Sciatic nerve (tissue), 2 donors: ENCODE results near the gene TECTB. TPM values are rescaled to one million over a fixed set of nuclear protein-coding genes. Genes with fewer than 3 reads are reported as not detected.
A peak's percentile ranks its signal among the peaks of the same experiment; 100 is the strongest.
"Not testable (repeated sequence)": the region's sequence is repeated elsewhere in the genome, so short reads cannot be mapped to it uniquely, and the experiment has no call there.

ENCODE experiments used
- ATAC-seq: fragments of 200-7000 bp; cut with Tn5 transposase; one replicate; pipeline ENCODE4 v1.9.1; 2020; ENCODE audit warnings: mild to moderate bottlenecking, moderate library complexity
- DNase-seq: peaks from one replicate; pipeline ENCODE4 v3.0.0-alpha.2; 2020; ENCODE audit warnings: low spot score
- intact Hi-C: fragments of 100-400 bp; cut with DNase I; formaldehyde crosslinking; loops from one replicate; pipeline ENCODE4 v1.14.2; 2022
- total RNA-seq: library from RNA; stranded (reverse); fragmentation: NEBNext Ultra II Directional; extraction: Animal tissue kit (Norgen Biotek cat#: 25700); gene quantifications from one replicate; pipeline ENCODE4 v1.2.1, GENCODE V29; 2021
- donor health status: DM: no; HTN: no; CAD: no.
- donor health status: DM: no; HTN: no; CAD: no.

TECTB gene
- not detected for total RNA-seq

DNA sequence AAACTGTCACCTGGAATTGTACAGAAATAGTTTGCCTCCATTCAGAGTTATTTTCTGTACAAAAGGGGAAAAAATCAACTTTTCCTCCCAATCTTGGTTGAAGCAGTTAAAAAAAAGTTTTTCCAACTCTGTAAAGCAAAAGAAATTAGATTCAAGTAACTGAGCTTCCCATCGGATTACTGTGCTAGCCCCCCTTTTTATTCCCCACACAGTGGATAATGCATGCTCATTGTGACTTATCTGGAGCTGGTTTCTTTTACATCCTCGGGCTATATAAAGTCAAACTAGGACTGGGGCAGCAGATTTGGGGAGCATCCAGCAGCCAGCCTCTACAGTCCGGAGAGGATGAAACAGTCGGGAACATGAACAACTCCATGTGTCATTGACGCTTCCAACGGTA lies at the start of gene TECTB:
TSS of gene TECTB (plus strand) at position 301 of the 400 bp plus-strand sequence. CDS start 335 bp downstream, outside the sequence.
- DNase-seq = no peak
- intact Hi-C loops = no loop called here
- ATAC-seq = no peak

DNA sequence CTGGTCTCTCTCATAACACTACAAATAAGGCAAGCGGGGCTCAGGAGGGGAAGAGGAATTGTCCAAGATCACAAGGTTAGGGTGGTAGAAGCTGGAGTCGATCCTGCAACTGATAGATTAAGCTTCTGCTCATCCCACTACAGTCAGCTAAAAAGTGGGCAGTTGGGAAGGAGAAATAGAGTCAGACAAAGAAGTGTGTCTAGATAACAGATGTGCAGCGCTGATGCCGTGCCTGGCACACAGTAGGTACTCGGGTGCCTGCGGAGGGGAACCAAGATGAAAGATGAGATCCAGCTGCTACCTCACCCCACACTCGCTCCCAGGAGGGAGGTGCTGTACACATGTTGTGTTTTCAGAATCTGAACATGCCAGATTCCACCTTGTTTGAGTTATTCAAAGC lies 48.1 kb upstream of the TECTB start:
- ATAC-seq (no peak), DNase-seq (no peak)
- intact Hi-C loops = no loop called here

DNA sequence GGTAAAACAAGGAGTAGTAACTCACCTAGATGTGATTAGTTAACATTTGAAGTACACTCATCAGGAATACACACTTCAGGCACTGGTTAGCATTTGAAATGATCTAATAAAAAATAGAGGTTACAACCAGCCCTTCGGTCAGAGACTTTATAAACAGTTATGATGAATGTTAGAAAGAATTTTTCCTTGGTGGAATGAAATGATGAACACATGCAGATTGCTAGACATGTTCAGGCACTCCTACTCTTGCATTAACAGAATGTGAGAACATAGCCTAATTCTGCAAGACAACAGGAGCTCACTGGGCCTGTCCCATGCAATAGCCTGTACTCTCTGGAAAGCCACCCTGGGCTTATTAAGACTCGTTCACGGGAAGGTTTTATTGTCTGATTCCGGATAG lies 47.3 kb upstream of the TECTB start:
- no peak for ATAC-seq
- intact Hi-C loops = no loop called here

DNA sequence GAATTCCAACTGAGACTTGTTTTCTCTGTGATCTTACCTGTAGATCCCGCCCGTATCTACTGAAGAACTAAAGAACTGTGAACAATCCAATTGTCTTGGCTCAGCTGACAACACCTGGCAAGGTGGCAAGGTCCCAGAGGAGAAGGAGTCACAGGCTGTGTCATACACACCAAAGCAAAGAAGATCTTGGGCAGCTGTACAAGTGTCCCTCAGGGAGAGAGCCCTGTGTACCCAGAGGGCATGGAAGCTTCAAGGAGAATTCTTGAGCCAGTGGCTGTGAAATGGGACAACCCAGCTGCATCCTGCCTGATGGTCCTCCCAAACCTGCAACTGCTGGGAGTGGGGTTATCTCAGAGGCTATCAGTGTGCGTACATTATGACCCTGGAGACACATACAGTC lies 46.7 kb upstream of the TECTB start:
- DNase-seq (no peak), ATAC-seq (no peak)
- intact Hi-C loops = no loop called here

More for the DNA sequence above, 47.3 kb upstream of the TECTB start:
- DNase-seq = no peak

DNA sequence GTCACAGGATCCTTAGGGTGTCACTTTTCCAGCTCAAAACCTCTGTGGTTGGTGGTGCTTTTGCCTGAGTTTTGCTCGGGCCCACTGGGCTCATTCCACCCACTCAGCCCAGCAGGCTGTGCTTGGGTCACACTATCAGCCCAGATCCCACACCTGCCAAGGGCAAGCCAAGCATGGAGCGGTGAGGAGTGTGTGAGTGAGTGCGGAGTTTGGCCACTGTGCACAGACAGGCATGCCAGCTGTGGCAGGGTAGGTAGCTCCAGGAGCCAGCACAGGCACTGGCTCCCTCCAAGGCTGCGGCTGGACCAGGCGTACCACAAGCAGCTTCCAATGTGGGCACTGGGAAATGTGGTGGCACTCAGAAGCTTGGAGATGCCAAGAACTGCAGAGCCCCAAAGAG lies 43.9 kb upstream of the TECTB start:
- intact Hi-C loops = no loop called here
- ATAC-seq (no peak), DNase-seq (no peak)

DNA sequence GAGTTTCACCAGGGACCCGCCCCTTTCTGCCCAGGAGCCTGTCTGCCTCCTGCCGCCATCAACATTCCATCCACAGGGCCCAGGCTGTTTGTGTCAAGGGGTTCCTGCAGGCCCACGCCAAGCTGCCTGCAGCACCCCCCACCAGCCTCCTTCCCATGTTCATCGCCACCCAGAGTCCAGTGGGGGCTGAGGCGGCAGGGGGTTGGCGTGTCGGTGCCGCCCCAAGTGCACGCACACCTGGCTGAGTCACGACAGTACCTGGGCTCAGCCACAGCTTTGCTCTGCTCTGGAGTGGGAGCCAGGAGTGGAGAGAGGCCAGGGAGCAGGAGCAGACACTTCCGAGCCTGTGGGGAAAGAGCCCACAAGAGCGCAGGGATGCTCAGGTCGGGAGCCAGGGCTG lies 42.8 kb upstream of the TECTB start:
- intact Hi-C loops = no loop called here
- no peak for ATAC-seq
- DNase-seq = no peak

DNA sequence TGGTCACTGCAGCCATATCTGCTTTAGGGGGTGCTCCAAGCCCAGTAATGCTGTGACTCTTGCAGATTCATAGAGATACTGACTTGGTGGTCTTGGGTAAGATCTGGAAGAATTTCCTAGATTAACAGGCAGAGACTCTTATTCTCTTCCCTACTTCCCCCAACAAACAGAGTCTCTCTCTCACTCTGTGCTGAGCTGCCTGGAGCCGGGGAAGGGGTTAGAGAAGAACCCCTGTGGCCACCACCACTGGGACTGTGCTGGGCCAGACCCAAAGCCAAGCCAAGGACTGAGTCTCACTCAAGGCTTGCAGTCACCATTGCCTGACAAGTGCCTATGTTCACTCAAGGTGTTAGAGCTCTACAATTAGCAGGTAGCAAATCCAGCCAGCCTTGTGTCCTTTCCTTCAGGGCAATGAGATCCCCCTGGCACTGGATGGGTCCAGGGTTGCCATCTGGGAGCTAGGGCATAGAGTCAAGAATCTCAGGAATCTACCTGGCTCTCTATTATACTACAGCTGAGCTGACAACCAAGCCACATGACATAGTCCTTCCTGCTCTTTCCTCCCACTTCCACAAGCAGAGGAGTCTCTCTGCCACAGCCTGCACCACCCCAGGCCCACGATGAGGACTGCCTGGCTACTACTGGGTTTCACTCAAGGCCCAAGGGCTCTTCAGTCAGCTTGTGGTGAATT lies 41.4 kb upstream of the TECTB start:
- DNase-seq = no peak

DNA sequence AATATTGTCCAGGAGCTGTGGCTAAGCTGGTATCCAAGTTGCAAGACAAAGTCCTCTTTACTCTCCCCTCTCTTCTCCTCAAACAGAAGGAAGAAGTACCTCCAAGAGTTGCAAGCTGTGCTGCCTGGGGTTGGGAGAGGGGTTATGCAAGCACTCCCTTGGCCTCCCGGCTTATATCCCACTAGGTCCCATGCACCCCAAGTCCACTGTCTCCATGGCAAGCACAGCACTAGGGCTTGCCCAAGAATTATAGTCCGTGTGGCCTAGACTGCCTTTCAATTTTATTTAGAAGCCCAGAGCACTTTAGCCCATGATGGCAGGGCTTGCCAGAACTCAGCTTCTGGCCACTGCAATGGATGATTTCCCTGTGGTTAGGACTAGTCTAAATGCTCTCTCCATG lies 40.4 kb upstream of the TECTB start:
- DNase-seq (no peak), ATAC-seq (no peak)
- intact Hi-C loops = no loop called here

More for the DNA sequence above, 41.4 kb upstream of the TECTB start:
- ATAC-seq = no peak
- intact Hi-C loops = no loop called here

DNA sequence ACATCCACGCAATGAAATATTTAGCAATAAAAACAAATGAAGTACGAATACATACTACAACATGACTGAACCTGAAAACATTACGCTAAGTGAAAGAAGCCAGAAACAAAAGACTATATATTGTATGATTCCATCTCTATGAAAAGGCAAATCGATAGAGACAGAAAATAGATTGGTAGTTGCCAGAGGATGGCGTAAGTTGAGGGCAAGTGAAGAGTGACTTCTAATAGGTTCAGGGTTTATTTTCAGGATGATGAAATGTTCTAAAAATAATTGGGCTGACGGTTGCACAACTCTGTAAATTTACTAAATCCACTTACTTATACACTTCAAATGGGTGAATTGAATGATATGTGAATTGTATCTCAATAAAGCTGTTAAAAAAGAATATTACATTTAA lies 39.5 kb upstream of the TECTB start:
- no peak for DNase-seq
- no peak for ATAC-seq
- intact Hi-C loops = no loop called here

DNA sequence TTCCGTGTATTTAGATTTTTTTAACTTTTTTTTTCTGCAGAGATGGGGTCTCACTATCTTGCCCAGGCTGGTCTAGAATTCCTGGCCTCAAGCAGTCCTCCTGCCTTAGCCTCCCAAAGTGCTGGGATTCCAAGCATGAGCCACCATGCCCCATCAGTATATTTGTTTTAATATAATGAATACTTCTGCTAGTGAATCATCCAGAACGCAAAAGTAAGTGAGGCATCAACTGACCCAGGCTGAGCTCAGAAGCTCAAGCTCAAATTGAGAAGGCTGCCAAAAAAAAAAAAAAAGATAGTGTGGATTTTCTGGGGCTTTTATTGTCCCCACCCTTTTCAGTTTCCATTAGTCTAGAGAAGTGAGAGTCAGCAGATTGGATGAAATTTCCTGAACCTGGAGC lies 39.0 kb upstream of the TECTB start:
- no peak for DNase-seq
- ATAC-seq = no peak
- intact Hi-C loops = no loop called here

DNA sequence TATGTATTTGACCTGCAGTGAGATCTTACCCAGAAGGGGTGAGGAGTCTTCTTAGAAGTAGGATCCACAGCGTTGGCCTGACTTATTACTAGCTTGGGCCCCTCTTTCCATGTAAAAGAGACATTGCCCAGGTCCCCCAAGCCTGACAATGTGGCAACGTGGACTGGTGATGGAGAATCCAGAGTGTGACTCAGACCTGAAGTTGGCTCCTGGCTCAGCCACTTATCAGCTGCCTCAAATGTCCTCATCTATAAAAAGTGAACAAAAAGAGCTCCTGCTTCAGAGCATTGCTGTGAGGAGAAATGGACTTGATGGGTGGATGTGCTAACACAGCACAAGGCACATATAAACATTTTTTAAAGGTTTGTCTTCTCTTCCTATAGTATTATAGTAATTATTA lies 35.4 kb upstream of the TECTB start:
- DNase-seq (no peak), ATAC-seq (no peak)
- intact Hi-C loops = no loop called here

DNA sequence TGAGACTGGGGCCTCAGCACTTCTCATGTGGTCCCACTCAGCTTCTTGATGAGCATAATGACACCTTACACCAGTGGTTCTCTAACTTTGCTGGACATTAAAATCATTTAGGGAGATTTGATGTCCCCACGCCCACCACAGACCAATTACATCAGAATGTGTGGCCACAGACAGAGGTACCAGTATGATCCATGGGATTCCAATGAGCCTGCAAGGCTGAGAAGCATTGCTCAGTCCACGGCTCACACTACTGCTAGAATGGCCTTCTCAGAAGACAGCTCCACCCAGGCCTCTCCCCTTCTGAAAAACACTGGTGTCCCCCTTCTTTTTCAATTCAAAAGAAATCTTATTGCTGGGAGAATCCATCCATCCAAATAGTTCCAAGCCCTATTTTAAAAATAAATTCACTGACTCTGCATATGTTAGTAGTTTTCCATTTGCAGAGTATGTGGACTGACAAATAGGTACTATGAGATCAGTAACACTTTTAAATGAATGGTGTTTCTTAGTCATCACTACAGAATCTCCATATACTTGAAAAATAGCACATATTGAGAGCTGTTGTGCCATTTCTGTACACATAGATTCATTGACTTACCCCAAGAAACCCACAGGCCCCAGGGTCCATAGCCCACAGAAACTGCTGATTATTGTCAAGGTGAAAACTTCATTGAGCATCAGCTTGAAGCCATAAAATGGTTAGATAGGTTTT lies 34.5 kb upstream of the TECTB start:
- DNase-seq (no peak), ATAC-seq (no peak)
- intact Hi-C loops = no loop called here

DNA sequence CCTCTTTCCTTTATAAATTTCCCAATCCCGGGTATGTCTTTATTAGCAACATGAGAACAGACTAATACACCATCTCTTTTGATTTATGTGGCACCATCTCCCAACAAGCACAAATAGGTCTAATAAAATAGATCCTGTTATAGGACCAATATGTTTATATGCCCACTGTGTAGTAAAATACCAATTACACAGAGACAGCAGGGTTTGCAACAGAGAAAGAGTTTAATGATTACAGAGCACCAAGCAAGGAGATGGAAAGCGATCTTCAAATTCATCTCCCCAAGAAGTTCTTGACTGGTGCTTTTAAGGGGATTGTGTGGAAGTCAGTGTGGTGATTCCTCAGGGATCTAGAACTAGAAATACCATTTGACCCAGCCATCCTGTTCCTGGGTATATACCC lies 33.5 kb upstream of the TECTB start:
- no peak for DNase-seq
- intact Hi-C loops = no loop called here
- ATAC-seq = no peak

DNA sequence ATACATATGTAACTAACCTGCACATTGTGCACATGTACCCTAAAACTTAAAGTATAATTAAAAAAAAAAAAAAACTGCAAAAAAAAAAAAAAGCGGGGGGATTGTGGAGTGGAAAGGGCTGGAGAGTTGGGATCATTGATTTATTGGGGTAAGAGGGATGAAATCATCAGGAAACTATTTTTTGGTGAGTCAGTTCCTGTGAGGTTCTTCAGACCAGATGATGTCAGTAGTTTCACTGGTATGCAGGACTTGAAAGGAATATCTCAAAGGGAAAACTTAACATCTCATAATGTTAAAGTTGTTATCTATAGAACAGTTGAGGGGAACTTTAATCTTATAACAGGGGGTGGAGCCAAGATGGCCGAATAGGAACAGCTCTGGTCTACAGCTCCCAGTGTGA lies 32.6 kb upstream of the TECTB start:
- DNase-seq (no peak), ATAC-seq (no peak)
- intact Hi-C loops = no loop called here

DNA sequence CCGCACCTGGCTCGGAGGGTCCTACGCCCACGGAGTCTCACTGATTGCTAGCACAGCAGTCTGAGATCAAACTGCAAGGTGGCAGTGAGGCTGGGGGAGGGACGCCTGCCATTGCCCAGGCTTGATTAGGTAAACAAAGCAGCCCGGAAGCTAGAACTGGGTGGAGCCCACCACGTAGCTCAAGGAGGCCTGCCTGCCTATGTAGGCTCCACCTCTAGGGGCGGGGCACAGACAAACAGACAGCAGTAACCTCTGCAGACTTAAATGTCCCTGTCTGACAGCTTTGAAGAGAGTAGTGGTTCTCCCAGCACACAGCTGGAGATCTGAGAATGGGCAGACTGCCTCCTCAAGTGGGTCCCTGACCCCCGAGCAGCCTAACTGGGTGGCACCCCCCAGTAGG lies 32.0 kb upstream of the TECTB start:
- intact Hi-C loops, DNase-seq, ATAC-seq: not testable (repeated sequence)

DNA sequence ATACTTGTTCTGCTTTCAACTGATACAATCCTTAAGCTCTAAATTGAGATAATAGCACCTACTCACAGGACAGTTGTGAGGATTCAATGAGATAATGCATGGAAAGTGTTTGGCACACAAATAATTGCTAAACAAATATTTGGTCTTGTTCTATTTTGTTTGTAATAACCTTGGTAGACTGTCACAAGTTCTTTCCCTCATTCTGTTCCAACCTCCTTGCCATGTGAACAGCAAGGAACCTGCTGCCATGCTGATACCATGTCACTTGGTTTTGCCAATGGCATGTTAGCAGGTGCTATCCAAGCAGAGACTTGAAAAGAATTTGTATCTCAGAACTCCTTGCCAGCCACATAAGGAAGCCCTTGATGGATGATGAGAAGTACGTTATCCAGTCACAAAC lies 24.8 kb upstream of the TECTB start:
- ATAC-seq (no peak), DNase-seq (no peak)
- intact Hi-C loops = no loop called here

DNA sequence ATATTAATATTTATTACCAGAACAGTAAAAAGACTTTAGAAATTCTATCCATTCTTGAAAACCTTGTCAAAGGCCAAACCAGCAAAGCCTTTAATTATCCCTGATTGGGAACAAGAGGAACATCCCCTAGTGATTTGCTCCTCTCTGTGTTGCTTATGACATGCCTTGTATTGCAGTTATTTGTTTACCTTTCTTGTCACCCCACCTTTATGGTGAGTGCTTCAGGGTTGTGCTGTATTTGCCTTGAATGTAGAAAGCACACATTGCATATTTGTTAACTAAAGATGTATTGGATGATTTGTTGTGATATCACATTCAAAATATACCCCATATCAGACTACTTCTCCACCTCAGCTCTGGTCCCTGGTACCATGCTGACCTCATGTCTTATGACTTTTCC lies 23.5 kb upstream of the TECTB start:
- intact Hi-C loops = no loop called here
- DNase-seq (no peak), ATAC-seq (no peak)

DNA sequence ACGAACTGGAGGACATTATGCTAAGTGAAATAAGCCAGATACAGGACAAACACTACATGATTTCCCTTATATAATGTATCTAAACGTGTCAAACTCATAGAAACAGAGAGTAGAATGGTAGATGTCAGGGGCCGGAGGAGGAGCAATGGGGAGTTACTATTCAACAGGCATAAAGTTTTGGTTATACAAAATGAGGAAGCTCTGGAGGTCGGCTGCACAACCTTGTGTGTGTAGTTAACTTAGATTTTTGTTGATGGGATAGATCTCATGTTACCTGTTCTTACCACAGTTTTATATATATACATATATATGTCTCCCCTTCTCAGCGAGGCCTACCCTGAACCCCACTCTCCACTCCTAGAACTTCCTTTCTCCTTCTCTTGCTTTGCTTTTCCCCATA lies 22.4 kb upstream of the TECTB start:
- intact Hi-C loops = no loop called here
- ATAC-seq (no peak), DNase-seq (no peak)

DNA sequence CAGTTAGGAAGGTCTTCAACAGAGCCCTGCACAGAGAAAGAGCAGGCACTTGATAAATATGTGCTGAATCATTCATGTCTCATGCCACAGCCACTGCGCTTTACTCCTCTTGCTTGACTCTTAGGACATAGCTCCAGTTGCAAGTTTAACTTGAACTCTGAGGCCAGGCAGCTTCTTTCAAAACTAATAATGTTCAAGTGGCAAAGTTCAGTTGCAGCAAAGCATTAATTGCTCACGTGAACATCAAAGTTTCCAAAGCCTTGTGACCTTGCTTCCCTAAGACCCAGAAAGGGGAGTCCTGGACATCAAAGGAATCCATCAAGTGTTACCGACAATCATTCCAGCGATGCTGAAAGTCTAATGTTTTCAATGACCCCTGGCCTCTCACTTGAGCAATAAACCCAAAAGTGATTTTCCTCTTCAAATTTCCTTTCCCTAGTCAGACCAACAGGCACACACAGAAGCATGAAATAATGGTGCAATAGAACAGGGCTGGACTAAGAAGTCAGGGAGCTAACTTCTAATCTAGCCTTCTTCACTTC lies 21.8 kb upstream of the TECTB start:
- intact Hi-C loops = no loop called here
- DNase-seq (no peak), ATAC-seq (peak; percentile 78)

DNA sequence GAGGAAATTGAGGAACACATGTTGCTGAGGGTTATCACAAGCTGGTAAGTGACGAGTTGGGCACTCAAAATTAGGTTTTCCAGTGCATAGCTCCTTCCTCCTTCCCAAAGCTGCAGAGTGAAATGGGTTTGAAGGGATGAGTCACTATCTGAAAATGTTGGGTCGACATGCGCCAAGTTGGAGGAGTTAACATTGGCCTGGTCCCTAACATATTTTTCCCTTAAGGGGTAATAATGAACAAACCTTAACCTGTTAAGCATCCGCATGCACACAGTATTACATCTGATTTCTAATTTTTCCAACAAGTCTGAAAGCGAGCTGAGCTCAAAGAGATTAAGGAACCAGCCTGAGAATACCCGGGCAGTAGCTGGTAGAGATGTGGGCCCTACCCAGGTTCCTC lies 20.7 kb upstream of the TECTB start:
- ATAC-seq (no peak), DNase-seq (no peak)
- intact Hi-C loops = no loop called here

DNA sequence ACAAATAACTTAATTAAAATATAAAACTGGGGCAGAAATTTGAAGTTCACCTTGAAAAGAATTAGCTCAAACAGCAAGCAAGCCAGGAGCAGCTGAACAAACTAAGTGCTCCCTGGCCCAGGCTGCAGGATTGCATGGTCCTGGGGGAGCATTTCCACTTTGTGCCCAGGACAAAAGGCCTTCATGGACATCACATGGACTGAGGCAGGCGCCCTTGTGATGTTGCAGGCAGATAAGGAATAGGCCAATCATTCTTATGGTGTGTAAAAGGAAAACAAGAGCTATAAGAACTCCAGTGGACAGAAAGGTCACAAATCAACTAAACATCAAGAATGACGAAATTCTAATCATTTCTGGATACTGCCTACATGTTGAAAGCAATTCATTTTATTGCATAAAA lies 17.5 kb upstream of the TECTB start:
- DNase-seq = peak; percentile 64
- intact Hi-C loops = no loop called here
- ATAC-seq = peak; percentile 89
